GM19193 (cell line): ENCODE data around the gene AKAP9.

ENCODE experiments used
- POLR2A ChIP-seq: IDR thresholded peaks from 4 replicates; pipeline ENCODE4 v1.6.1; 2011; ENCODE audit not compliant: insufficient read depth, insufficient read length; ENCODE audit errors: extremely low read depth

AKAP9 gene

GRCh38 chr7:92135052-92135889 is 194.6 kb downstream of the AKAP9 start:
- TF ChIP-seq POLR2A, result no peak

- no peak for TF ChIP-seq POLR2A
Observed at GRCh38 chr7:92137557-92137956, 196.9 kb downstream of the AKAP9 start.

DNA sequence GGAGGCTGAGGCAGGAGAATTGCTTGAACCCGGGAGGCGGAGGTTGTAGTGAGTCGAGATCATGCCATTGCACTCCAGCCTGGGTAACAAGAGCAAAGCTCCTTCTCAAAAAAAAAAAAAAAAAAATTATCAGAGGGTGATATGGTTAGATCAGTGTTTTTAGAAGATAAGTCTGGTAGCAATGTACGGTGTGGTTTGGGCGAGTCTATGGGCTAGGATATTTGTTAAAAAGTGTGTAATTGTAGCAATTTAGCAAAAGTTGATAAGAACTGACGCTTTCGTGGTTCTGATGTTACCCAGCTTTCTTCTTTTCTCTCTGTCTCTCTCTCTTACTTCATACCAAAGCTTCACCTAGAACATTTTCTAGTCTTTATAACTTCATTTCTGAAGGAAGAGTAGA is 200.5 kb downstream of the AKAP9 start:
- no peak for TF ChIP-seq POLR2A

DNA sequence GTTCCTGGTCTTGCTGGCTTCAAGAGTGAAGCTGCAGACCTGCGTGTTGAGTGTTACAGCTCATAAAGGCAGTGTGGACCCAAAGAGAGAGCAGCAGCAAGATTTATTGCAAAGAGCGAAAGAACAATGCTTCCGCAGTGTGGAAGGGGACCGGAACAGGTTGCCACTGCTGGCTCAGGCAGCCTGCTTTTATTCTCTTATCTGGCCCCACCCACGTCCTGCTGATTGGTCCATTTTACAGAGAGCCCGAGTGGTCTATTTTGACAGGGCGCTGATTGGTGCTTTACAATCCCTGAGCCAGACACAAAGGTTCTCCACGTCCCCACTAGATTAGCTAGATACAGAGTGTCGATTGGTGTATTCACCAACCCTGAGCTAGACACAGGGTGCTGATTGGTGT is 202.1 kb downstream of the AKAP9 start:
- TF ChIP-seq POLR2A, result peak; percentile 41

DNA sequence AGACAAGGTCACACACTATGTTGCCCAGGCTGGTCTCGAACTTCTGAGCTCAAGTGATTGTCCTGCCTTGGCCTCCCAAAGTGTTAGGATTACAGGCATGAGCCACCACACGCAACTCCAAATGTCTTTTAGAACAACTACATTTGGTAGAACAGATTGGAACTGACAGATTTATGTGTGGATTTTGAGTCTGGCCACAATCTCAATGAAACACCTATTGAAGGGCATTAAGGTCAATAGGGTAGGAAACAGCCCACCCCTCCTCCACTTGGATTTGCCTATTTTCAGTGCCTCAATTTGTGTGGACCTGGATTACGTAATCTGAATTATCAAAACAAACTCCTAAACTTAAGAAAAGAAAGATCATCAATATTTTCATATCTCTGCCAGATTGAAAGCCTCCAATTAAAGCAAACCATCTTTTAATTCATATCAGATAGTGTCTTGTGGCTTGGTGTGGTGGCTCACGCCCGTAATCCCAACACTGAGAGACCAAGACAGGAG is 209.1 kb downstream of the AKAP9 start:
- TF ChIP-seq POLR2A, result no peak

- TF ChIP-seq POLR2A, result no peak
Observed at GRCh38 chr7:92150450-92151017, 209.9 kb downstream of the AKAP9 start.

DNA sequence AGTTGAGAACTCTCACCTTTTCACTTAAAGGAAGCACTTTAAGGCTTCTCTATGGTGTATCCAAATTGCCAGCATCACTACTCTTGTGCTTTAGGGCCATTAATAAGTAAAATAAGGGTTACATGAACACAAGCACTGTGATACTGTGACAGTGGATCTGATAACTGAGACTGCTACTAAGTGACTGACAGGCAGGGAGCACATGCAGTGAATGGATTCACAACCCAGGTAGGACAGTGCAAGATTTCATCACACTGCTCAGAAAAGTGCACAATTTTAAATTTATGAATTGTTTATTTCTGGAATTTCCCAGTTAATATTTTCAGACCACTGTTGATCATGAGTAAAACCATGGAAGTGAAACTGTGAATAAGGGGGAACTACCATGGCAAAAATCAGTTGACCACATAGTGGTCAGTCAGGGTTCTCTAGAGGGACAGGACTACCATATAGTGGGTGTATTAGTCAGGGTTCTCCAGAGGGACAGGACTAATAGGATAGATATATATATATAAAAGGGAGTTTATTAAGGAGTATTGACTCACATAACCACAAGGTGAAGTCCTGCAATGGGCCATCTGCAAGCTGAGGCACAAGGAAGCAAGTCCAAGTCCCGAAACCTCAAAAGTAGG is 214.6 kb downstream of the AKAP9 start:
- TF ChIP-seq POLR2A, result no peak

DNA sequence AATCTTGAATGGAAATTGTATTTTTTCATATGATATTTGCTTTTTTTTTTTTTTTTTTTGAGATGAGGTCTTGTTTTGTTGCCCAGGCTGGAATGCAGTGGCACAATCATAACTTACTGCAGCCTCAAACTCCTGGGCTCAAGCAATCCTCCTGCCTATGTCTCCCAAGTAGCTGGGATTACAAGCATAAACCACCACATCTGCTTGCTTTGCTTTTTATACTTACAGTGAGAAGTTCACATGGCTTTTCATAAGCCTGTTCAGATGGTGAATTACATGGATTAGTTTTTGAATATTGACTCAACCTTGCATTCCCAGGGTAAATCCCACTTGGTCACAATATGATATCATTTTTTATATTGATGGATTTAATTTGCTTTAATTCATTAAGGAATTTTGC is 216.3 kb downstream of the AKAP9 start:
- TF ChIP-seq POLR2A, result no peak

DNA sequence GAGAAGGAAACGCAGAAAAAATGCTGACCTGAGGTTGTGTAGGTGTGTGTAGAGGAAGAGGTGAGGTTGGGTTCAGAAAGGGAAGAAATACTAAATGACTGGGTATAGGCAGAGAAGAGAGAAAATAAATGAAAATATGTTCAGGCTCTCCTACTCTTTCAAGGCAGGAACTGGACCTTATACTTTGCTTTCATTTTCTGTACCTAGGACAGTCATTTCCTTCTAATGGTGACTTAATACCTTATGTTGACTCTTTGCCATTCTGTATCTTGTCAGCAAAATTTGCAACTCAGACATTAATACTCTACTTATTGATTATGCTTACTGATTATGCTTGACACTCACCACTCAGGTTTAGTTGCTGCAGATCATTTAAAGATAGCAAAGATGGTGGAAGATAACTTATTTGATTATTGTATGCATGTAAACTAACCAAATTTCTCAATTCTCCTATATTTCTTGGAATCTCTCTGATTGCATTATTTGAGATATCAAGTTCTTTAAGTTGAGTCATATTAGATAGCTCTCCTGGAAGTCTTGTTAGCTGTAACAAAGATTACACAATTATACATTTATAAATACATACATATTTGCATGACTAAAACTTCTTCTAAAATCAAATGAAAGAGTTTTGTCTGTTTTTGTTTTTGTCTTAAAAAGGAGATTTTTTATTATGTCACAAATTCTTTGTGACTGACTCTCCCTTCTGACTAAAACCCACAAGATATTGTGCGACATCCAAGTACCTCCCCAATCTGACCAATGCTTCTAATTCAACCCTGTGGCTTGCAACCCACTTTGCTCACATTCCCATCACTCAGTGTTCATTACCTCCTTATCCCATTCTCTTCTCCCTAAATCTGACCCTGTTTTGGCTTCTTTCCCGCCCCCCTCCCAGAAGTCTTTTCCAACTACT is 218.3 kb downstream of the AKAP9 start:
- no peak for TF ChIP-seq POLR2A
